Panc1 (cell line): ENCODE results near the gene MBNL2. TPM values are rescaled to one million over a fixed set of nuclear protein-coding genes. Genes with fewer than 3 reads are reported as not detected.

Experiments
- ATAC-seq: fragments of 200-7000 bp; cut with Tn5 transposase; 2 replicates; pipeline ENCODE4 v1.9.1; 2020; ENCODE audit warnings: mild to moderate bottlenecking, moderate library complexity
- BruUV-seq: library from RNA; stranded (reverse); fragments of 400-500 nt; replicated peaks from 2 replicates; lab custom pipeline; 2021; lab: Mats Ljungman, UMichigan
- CTCF ChIA-PET: fragments of 300-600 bp; sonication (Branson Sonifier 250); formaldehyde crosslinking; loops from one replicate; lab custom pipeline; 2022; ENCODE audit warnings: antibody characterized with exemption; lab: Charles Lee
- POLR2A ChIA-PET: fragments of 300-600 bp; sonication (Branson Sonifier 250); formaldehyde crosslinking; loops from one replicate; lab custom pipeline; 2022; ENCODE audit warnings: antibody characterized with exemption; lab: Charles Lee
- DNase-seq: peaks from one replicate; pipeline ENCODE4 v3.0.0-alpha.2; 2010; ENCODE audit warnings: low read depth, low spot score
- H3K27ac ChIP-seq: 2 replicates; pipeline ENCODE4 v1.5.1; 2011; ENCODE audit warnings: mild to moderate bottlenecking, low read length, inconsistent platforms
- H3K27me3 ChIP-seq: fragments of 200-500 bp; sonication (Bioruptor generic); 2 replicates; pipeline ENCODE4 v1.6.0; 2014; ENCODE audit warnings: low read length, inconsistent platforms; ENCODE audit not compliant: control insufficient read depth, insufficient read depth
- H3K36me3 ChIP-seq: fragments of 200-500 bp; sonication (Bioruptor generic); 2 replicates; pipeline ENCODE4 v1.5.1; 2014; ENCODE audit warnings: inconsistent platforms, mild to moderate bottlenecking, low read length, moderate library complexity; ENCODE audit not compliant: control insufficient read depth, insufficient read depth
- H3K4me1 ChIP-seq: 2 replicates; pipeline ENCODE4 v1.5.1; 2011; ENCODE audit warnings: inconsistent platforms, mild to moderate bottlenecking, low read length, moderate library complexity; ENCODE audit not compliant: control insufficient read depth, insufficient read depth
- H3K4me3 ChIP-seq, 2 experiments: 2 replicates each; pipeline ENCODE4 v1.5.1; 2011 to 2012; ENCODE audit warnings: low read depth in 2 of 2, low read length in 2 of 2, mild to moderate bottlenecking in 2 of 2, inconsistent platforms in 1 of 2, moderate library complexity in 1 of 2
- H3K9me3 ChIP-seq: fragments of 200-500 bp; sonication (Bioruptor generic); 2 replicates; pipeline ENCODE4 v1.5.1; 2014; ENCODE audit warnings: low read depth, mild to moderate bottlenecking, inconsistent platforms, low read length, moderate library complexity; ENCODE audit not compliant: control insufficient read depth, insufficient read depth
- POLR2AphosphoS5 ChIP-seq: IDR thresholded peaks from 2 replicates; pipeline ENCODE4 v1.6.1; 2012; ENCODE audit warnings: mild to moderate bottlenecking, low read depth, low read length, moderate library complexity
- REST ChIP-seq, 2 experiments: IDR thresholded peaks; 2 replicates each; pipeline ENCODE4 v1.6.1; 2011 to 2012; ENCODE audit warnings: low read depth in 2 of 2, control low read depth in 1 of 2, low read length in 1 of 2, mild to moderate bottlenecking in 1 of 2, moderate library complexity in 1 of 2; ENCODE audit not compliant: insufficient read depth in 1 of 2
- SIN3A ChIP-seq: IDR thresholded peaks from 2 replicates; pipeline ENCODE4 v1.6.1; 2012; ENCODE audit warnings: low read depth, mild to moderate bottlenecking, low read length, moderate library complexity, borderline replicate concordance; ENCODE audit not compliant: insufficient read depth
- TCF7L2 ChIP-seq: IDR thresholded peaks from 2 replicates; pipeline ENCODE4 v1.6.1; 2011; ENCODE audit warnings: mild to moderate bottlenecking, low read depth, low read length, inconsistent platforms
- in situ Hi-C: cut with HindIII; loops from 2 replicates; pipeline ENCODE4 v1.10.0; 2016; ENCODE audit warnings: low sequenced_read_pairs, low pct_unique_long_range_greater_than_20kb
- intact Hi-C: fragments of 100-400 bp; cut with micrococcal nuclease; formaldehyde crosslinking; loops from one replicate; pipeline ENCODE4 v1.10.0; 2022; ENCODE audit not compliant: unreplicated experiment
- total RNA-seq: library from RNA; stranded (reverse); gene quantifications from one replicate; pipeline ENCODE4 v1.2.1, GENCODE V29; 2021; ENCODE audit not compliant: unreplicated experiment
- TF ChIP-seq, protein P1 (sequence below): fragments of 450-650 bp; IDR thresholded peaks from 2 replicates; pipeline ENCODE4 v1.5.1; 2017; ENCODE audit warnings: mild to moderate bottlenecking

Gene MBNL2
- total RNA-seq, 1 experiment from 2014 or later: 103 TPM

GRCh38 chr13:97342136-97342535 lies 120.0 kb downstream of the MBNL2 start:
- no peak for DNase-seq
- ChIA-PET POLR2A (no interaction called here), CTCF (no interaction called here)
- Histone ChIP-seq H3K4me1 (peaks cover 55% of the 10 kb centered on the region), H3K36me3 (peaks cover 16% of the 10 kb centered on the region), H3K4me3 (no peak overlapping the region), H3K27ac (peak overlapping the region; percentile 96), H3K9me3 (no peaks in the 10 kb centered on the region), H3K27me3 (no peaks in the 10 kb centered on the region)
- BruUV-seq: no TSS peak
- TF ChIP-seq SIN3A: no peak
- no peak for TF ChIP-seq POLR2AphosphoS5
- no peak for TF ChIP-seq REST (IDR thresholded peaks at IDR 0.05; ENCODE audit: insufficient read depth in 1 of 2, low read depth in 2 of 2, low read length in 1 of 2)
- TF ChIP-seq TCF7L2: no peak
- TF ChIP-seq, protein P1, sequence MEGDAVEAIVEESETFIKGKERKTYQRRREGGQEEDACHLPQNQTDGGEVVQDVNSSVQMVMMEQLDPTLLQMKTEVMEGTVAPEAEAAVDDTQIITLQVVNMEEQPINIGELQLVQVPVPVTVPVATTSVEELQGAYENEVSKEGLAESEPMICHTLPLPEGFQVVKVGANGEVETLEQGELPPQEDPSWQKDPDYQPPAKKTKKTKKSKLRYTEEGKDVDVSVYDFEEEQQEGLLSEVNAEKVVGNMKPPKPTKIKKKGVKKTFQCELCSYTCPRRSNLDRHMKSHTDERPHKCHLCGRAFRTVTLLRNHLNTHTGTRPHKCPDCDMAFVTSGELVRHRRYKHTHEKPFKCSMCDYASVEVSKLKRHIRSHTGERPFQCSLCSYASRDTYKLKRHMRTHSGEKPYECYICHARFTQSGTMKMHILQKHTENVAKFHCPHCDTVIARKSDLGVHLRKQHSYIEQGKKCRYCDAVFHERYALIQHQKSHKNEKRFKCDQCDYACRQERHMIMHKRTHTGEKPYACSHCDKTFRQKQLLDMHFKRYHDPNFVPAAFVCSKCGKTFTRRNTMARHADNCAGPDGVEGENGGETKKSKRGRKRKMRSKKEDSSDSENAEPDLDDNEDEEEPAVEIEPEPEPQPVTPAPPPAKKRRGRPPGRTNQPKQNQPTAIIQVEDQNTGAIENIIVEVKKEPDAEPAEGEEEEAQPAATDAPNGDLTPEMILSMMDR: no peak
- in situ Hi-C loops: no loop called here
- intact Hi-C loops: loop anchor here (10.0 kb wide), 1 partner anchor 327 kb away; no protein-coding TSS in a partner anchor
- no peak for ATAC-seq

DNA sequence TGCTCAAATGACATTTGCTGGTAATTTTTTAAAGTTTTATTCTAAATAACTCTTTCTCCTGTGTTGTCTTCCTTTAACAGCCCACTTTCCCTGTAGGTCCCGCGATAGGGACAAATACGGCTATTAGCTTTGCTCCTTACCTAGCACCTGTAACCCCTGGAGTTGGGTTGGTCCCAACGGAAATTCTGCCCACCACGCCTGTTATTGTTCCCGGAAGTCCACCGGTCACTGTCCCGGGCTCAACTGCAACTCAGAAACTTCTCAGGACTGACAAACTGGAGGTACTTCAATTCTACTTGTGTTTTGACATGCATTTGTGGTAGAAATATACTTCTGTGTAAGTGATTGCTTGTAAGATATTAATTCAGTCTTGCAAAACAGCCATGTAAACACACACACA lies 120.8 kb downstream of the MBNL2 start:
- TF ChIP-seq SIN3A (no peak), TCF7L2 (no peak), REST (IDR thresholded peaks at IDR 0.05; ENCODE audit: insufficient read depth in 1 of 2, low read depth in 2 of 2, low read length in 1 of 2) (no peak), POLR2AphosphoS5 (no peak)
- TF ChIP-seq, protein P1: no peak
- Histone ChIP-seq H3K9me3 (no peaks in the 10 kb centered on the region), H3K36me3 (peaks cover 16% of the 10 kb centered on the region), H3K4me3 (no peak overlapping the region), H3K27ac (peak overlapping the region; percentile 96), H3K27me3 (no peaks in the 10 kb centered on the region), H3K4me1 (peaks cover 52% of the 10 kb centered on the region)
- DNase-seq: no peak
- BruUV-seq: no TSS peak
- intact Hi-C loops (loop anchor here (10.0 kb wide), 1 partner anchor 328 kb away; no protein-coding TSS in a partner anchor), in situ Hi-C loops (no loop called here)
- ChIA-PET POLR2A (interaction anchor here (0.7 kb wide), 1 partner anchor 101 kb away, joined by 3 read pairs; no protein-coding TSS in a partner anchor), CTCF (no interaction called here)
- ATAC-seq: no peak
